Panc1 (cell line): Measurements from ENCODE around the gene PCDH10. TPM values are rescaled to one million over a fixed set of nuclear protein-coding genes. Genes with fewer than 3 reads are reported as not detected.

Experiments
- ATAC-seq: fragments of 200-7000 bp; cut with Tn5 transposase; 2 replicates; pipeline ENCODE4 v1.9.1; 2020; ENCODE audit warnings: mild to moderate bottlenecking, moderate library complexity
- BruUV-seq: library from RNA; stranded (reverse); fragments of 400-500 nt; replicated peaks from 2 replicates; lab custom pipeline; 2021; lab: Mats Ljungman, UMichigan
- CTCF ChIA-PET: fragments of 300-600 bp; sonication (Branson Sonifier 250); formaldehyde crosslinking; loops from one replicate; lab custom pipeline; 2022; ENCODE audit warnings: antibody characterized with exemption; lab: Charles Lee
- POLR2A ChIA-PET: fragments of 300-600 bp; sonication (Branson Sonifier 250); formaldehyde crosslinking; loops from one replicate; lab custom pipeline; 2022; ENCODE audit warnings: antibody characterized with exemption; lab: Charles Lee
- DNase-seq: peaks from one replicate; pipeline ENCODE4 v3.0.0-alpha.2; 2010; ENCODE audit warnings: low read depth, low spot score
- H3K27ac ChIP-seq: 2 replicates; pipeline ENCODE4 v1.5.1; 2011; ENCODE audit warnings: mild to moderate bottlenecking, low read length, inconsistent platforms
- H3K27me3 ChIP-seq: fragments of 200-500 bp; sonication (Bioruptor generic); 2 replicates; pipeline ENCODE4 v1.6.0; 2014; ENCODE audit warnings: low read length, inconsistent platforms; ENCODE audit not compliant: control insufficient read depth, insufficient read depth
- H3K36me3 ChIP-seq: fragments of 200-500 bp; sonication (Bioruptor generic); 2 replicates; pipeline ENCODE4 v1.5.1; 2014; ENCODE audit warnings: inconsistent platforms, mild to moderate bottlenecking, low read length, moderate library complexity; ENCODE audit not compliant: control insufficient read depth, insufficient read depth
- H3K4me1 ChIP-seq: 2 replicates; pipeline ENCODE4 v1.5.1; 2011; ENCODE audit warnings: inconsistent platforms, mild to moderate bottlenecking, low read length, moderate library complexity; ENCODE audit not compliant: control insufficient read depth, insufficient read depth
- H3K4me3 ChIP-seq, 2 experiments: 2 replicates each; pipeline ENCODE4 v1.5.1; 2011 to 2012; ENCODE audit warnings: low read depth in 2 of 2, low read length in 2 of 2, mild to moderate bottlenecking in 2 of 2, inconsistent platforms in 1 of 2, moderate library complexity in 1 of 2
- H3K9me3 ChIP-seq: fragments of 200-500 bp; sonication (Bioruptor generic); 2 replicates; pipeline ENCODE4 v1.5.1; 2014; ENCODE audit warnings: low read depth, mild to moderate bottlenecking, inconsistent platforms, low read length, moderate library complexity; ENCODE audit not compliant: control insufficient read depth, insufficient read depth
- POLR2AphosphoS5 ChIP-seq: IDR thresholded peaks from 2 replicates; pipeline ENCODE4 v1.6.1; 2012; ENCODE audit warnings: mild to moderate bottlenecking, low read depth, low read length, moderate library complexity
- SIN3A ChIP-seq: IDR thresholded peaks from 2 replicates; pipeline ENCODE4 v1.6.1; 2012; ENCODE audit warnings: low read depth, mild to moderate bottlenecking, low read length, moderate library complexity, borderline replicate concordance; ENCODE audit not compliant: insufficient read depth
- TCF7L2 ChIP-seq: IDR thresholded peaks from 2 replicates; pipeline ENCODE4 v1.6.1; 2011; ENCODE audit warnings: mild to moderate bottlenecking, low read depth, low read length, inconsistent platforms
- in situ Hi-C: cut with HindIII; loops from 2 replicates; pipeline ENCODE4 v1.10.0; 2016; ENCODE audit warnings: low sequenced_read_pairs, low pct_unique_long_range_greater_than_20kb
- intact Hi-C: fragments of 100-400 bp; cut with micrococcal nuclease; formaldehyde crosslinking; loops from one replicate; pipeline ENCODE4 v1.10.0; 2022; ENCODE audit not compliant: unreplicated experiment
- total RNA-seq: library from RNA; stranded (reverse); gene quantifications from one replicate; pipeline ENCODE4 v1.2.1, GENCODE V29; 2021; ENCODE audit not compliant: unreplicated experiment
- TF ChIP-seq, protein P1 (sequence below): fragments of 450-650 bp; IDR thresholded peaks from 2 replicates; pipeline ENCODE4 v1.5.1; 2017; ENCODE audit warnings: mild to moderate bottlenecking
- TF ChIP-seq, protein P2 (sequence below), 2 experiments: IDR thresholded peaks; 2 replicates each; pipeline ENCODE4 v1.6.1; 2011 to 2012; ENCODE audit warnings: low read depth in 2 of 2, control low read depth in 1 of 2, low read length in 1 of 2, mild to moderate bottlenecking in 1 of 2, moderate library complexity in 1 of 2; ENCODE audit not compliant: insufficient read depth in 1 of 2

The PCDH10 gene
- total RNA-seq, 1 experiment from 2014 or later, result not detected

DNA sequence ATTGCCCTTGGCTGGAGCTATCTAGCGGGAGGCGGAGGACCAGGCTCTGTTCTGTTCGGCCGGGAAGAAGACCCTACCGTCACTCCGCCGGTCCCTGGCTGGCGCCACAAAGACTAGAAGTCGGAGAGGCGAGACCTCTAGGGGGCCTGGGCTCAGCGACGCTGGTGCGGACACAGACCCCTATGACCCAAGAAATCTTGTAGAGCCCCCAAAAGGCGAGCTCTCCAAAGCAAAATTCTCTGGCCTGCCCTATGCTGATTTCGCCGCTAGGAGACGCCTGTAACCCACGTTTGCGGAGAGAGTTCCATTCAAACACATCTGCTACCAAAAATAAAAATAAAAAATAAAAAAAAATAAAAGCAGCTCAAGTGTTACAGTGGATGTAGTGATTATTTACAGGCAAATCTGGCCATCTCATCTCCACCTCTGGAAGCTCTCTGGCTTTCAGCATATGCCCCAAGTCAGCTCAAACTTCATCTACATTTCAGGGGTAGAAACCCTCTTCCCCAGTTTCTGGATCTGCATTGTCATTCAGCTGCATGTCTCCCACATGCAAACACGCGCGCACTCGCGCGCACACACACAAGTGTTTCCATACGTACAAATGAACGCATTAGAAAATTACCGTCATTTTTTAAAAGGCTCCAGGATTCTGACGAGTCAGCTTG is 2.4 kb upstream of the PCDH10 start:
- H3K9me3 ChIP-seq, result no peaks in the 10 kb centered on the region
- intact Hi-C loops, result no loop called here
- ChIA-PET CTCF (interaction anchor here (0.6 to 0.7 kb wide), 3 partner anchors 461 to 973 kb away, joined by 3 to 5 read pairs (median 3); no protein-coding TSS in a partner anchor), POLR2A (no interaction called here)
- ATAC-seq (peak; percentile 76), DNase-seq (peak; percentile 47)
- in situ Hi-C loops, result no loop called here
- no peaks in the 10 kb centered on the region for H3K36me3 ChIP-seq
- 0 out of 2 replicates have a peak, but pooled peaks cover 2% of the 10 kb centered on the region for H3K4me1 ChIP-seq
- TF ChIP-seq, protein P1, sequence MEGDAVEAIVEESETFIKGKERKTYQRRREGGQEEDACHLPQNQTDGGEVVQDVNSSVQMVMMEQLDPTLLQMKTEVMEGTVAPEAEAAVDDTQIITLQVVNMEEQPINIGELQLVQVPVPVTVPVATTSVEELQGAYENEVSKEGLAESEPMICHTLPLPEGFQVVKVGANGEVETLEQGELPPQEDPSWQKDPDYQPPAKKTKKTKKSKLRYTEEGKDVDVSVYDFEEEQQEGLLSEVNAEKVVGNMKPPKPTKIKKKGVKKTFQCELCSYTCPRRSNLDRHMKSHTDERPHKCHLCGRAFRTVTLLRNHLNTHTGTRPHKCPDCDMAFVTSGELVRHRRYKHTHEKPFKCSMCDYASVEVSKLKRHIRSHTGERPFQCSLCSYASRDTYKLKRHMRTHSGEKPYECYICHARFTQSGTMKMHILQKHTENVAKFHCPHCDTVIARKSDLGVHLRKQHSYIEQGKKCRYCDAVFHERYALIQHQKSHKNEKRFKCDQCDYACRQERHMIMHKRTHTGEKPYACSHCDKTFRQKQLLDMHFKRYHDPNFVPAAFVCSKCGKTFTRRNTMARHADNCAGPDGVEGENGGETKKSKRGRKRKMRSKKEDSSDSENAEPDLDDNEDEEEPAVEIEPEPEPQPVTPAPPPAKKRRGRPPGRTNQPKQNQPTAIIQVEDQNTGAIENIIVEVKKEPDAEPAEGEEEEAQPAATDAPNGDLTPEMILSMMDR, result peak; percentile 90
- TF ChIP-seq TCF7L2, result no peak
- H3K4me3 ChIP-seq, result peak overlapping the region; percentile 40 to 54
- no peak overlapping the region for H3K27ac ChIP-seq
- H3K27me3 ChIP-seq, result no peaks in the 10 kb centered on the region
- no TSS peak for BruUV-seq

DNA sequence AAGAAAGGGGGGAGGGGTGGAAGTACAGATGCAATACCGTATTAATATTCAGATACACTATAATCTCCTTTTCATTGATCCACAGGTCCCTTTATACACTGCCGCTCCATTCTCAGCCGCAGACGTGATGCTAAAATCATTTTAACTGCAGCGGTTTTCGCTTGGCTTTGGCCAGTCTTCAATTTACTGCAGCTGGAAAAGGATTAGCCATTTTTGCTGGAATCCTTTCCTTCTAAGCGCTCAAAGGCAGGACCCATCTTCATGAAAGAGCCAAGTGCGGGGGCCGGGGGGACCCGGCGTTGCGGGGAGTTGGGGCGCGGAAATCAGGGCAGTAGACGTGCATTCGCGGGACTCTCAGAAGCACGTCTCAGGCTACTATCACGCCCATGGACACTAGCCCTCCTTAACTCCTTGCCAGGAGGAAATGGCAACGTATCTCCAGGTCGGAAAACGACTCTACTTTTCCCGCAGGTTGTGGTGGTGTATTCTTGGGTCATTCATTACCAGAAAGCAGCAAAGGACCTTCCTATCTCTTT is 1.7 kb upstream of the PCDH10 start:
- Histone ChIP-seq H3K27ac (no peak overlapping the region), H3K9me3 (no peaks in the 10 kb centered on the region), H3K4me1 (0 out of 2 replicates have a peak, but pooled peaks cover 2% of the 10 kb centered on the region), H3K27me3 (no peaks in the 10 kb centered on the region), H3K36me3 (no peaks in the 10 kb centered on the region), H3K4me3 (no peak overlapping the region)
- no TSS peak for BruUV-seq
- ATAC-seq (no peak), DNase-seq (no peak)
- TF ChIP-seq, protein P2, sequence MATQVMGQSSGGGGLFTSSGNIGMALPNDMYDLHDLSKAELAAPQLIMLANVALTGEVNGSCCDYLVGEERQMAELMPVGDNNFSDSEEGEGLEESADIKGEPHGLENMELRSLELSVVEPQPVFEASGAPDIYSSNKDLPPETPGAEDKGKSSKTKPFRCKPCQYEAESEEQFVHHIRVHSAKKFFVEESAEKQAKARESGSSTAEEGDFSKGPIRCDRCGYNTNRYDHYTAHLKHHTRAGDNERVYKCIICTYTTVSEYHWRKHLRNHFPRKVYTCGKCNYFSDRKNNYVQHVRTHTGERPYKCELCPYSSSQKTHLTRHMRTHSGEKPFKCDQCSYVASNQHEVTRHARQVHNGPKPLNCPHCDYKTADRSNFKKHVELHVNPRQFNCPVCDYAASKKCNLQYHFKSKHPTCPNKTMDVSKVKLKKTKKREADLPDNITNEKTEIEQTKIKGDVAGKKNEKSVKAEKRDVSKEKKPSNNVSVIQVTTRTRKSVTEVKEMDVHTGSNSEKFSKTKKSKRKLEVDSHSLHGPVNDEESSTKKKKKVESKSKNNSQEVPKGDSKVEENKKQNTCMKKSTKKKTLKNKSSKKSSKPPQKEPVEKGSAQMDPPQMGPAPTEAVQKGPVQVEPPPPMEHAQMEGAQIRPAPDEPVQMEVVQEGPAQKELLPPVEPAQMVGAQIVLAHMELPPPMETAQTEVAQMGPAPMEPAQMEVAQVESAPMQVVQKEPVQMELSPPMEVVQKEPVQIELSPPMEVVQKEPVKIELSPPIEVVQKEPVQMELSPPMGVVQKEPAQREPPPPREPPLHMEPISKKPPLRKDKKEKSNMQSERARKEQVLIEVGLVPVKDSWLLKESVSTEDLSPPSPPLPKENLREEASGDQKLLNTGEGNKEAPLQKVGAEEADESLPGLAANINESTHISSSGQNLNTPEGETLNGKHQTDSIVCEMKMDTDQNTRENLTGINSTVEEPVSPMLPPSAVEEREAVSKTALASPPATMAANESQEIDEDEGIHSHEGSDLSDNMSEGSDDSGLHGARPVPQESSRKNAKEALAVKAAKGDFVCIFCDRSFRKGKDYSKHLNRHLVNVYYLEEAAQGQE (IDR thresholded peaks at IDR 0.05; ENCODE audit: insufficient read depth in 1 of 2, low read depth in 2 of 2, low read length in 1 of 2), result no peak
- TF ChIP-seq POLR2AphosphoS5, result no peak
- no peak for TF ChIP-seq SIN3A
- TF ChIP-seq TCF7L2, result no peak
- TF ChIP-seq, protein P1, result no peak
- in situ Hi-C loops, result no loop called here
- intact Hi-C loops, result no loop called here
- ChIA-PET CTCF (interaction anchor here (0.6 kb wide), 1 partner anchor 972 kb away, joined by 5 read pairs; no protein-coding TSS in a partner anchor), POLR2A (no interaction called here)
